Measurements from ENCODE around the gene SFXN4.

DNA sequence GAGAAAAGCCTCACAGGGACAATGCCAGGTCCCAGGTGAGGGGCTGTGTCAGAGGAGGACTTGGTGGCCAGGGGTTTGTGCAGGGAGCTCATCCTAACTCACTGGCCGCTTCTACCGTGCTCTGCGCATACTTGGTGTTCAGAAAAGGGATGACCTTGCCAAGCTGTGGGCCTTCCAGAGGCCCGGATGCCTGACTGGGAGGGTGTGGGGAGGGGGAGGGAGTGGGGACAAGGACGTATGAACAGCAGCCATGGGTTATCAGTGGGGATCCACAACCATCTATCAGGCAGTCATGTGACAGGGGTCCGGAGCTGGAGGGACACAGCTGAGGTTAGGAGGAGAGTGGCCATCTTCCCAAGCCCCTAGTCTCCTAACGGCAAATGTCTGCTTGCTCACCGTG is 6.2 kb downstream of the SFXN4 start:
- TF ChIP-seq, protein P1, sequence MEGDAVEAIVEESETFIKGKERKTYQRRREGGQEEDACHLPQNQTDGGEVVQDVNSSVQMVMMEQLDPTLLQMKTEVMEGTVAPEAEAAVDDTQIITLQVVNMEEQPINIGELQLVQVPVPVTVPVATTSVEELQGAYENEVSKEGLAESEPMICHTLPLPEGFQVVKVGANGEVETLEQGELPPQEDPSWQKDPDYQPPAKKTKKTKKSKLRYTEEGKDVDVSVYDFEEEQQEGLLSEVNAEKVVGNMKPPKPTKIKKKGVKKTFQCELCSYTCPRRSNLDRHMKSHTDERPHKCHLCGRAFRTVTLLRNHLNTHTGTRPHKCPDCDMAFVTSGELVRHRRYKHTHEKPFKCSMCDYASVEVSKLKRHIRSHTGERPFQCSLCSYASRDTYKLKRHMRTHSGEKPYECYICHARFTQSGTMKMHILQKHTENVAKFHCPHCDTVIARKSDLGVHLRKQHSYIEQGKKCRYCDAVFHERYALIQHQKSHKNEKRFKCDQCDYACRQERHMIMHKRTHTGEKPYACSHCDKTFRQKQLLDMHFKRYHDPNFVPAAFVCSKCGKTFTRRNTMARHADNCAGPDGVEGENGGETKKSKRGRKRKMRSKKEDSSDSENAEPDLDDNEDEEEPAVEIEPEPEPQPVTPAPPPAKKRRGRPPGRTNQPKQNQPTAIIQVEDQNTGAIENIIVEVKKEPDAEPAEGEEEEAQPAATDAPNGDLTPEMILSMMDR (IDR thresholded peaks at IDR 0.05): no peak
- no peak for TF ChIP-seq POLR2AphosphoS5 (IDR thresholded peaks at IDR 0.05)
- TF ChIP-seq POLR2A (IDR thresholded peaks at IDR 0.05): no peak
- no peak for TF ChIP-seq EP300 (IDR thresholded peaks at IDR 0.05)
